ENCODE results near the gene ANKRD12. TPM values are rescaled to one million over a fixed set of nuclear protein-coding genes. Genes with fewer than 3 reads are reported as not detected.
A peak's percentile ranks its signal among the peaks of the same experiment; 100 is the strongest.

The ANKRD12 gene
- total and polyA plus RNA-seq, 9 donors, result 12.7 to 68.8 (median 16.9) TPM

DNA sequence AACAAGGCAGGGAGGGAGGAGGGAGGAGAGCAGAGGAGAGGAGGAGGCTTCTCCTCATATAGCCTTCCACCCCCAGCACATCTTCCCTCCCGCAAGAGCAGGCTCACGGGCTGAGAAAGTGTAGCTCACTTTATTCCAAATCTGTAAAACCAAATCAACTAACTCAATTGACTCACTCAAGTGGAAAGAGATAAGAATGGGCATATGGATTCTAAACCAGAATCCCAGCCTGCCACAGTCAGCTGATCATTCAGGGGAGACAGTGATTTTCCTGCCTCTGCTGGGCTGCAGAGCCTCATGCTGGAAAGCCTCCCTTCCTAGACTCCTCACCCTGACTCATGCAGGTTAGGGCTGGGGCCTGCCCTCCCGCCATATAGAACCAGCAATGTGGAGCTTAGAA, 193.8 kb downstream of the ANKRD12 start:
- WGBS (ENCODE audit: insufficient coverage), result no CpG with 5 or more reads among the region's 3 CpGs
- Histone ChIP-seq H3K27me3 (ENCODE audit: control insufficient read depth, insufficient read depth, low read length) (peaks cover 2% of the 10 kb centered on the region), H3K36me3 (ENCODE audit: control insufficient read depth, insufficient read depth, low read length) (no peaks in the 10 kb centered on the region), H3K9me3 (replicated peaks; ENCODE audit: control insufficient read depth, low read depth, low read length) (peaks cover 3% of the 10 kb centered on the region), H3K27ac (ENCODE audit: low read length) (no peak overlapping the region), H3K4me3 (ENCODE audit: low read length) (no peak overlapping the region), H3K4me1 (ENCODE audit: control insufficient read depth, insufficient read depth, low read length) (peaks cover 4% of the 10 kb centered on the region)
- no peak for DNase-seq

DNA sequence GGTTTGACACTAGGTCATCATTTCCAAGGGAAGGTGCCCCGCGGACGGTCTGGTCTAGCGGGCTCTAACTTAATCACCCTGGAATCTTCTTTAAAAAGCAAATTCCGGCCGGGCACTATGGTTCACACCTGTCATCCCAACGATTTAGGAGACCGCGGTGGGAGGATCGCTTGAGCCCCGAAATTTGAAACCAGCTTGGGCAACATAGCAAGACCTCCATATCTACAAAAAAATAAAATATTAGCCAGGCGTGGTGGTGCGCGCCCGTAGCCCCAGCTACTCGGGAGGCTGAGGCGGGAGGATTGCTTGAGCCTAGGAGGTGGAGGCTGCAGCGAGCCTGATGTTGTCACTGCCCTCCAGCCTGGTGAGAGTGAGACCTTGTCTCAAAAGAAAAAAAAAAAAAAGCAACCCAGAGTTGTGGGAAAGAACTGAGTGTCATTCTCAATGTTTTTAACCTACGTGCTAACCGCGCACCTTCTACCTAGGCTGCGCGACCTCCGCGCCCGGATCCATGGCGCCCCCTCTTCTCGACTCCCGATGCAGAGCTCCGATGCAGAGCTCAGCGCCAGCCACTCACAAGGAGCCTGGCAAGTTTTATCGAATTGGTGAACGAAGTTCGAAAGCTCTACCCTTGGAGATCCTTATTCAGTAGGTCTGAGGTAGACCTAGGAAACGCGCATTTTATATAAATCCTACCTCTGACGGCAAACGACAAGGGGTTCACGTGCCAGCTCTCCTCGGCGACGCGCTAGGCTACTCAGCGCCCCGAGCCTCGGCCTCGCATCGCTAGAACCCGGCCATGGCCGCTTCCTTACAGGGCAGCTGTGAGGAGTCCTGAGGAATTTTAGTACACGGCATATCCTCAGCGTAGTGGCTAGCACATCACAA, 197.1 kb downstream of the ANKRD12 start:
- DNase-seq, result peak; percentile 14
- H3K36me3 ChIP-seq (ENCODE audit: control insufficient read depth, insufficient read depth, low read length), result peaks cover 7% of the 10 kb centered on the region
- WGBS (ENCODE audit: insufficient coverage), result 21% methylated on average over 37 of the region's 52 CpGs

DNA sequence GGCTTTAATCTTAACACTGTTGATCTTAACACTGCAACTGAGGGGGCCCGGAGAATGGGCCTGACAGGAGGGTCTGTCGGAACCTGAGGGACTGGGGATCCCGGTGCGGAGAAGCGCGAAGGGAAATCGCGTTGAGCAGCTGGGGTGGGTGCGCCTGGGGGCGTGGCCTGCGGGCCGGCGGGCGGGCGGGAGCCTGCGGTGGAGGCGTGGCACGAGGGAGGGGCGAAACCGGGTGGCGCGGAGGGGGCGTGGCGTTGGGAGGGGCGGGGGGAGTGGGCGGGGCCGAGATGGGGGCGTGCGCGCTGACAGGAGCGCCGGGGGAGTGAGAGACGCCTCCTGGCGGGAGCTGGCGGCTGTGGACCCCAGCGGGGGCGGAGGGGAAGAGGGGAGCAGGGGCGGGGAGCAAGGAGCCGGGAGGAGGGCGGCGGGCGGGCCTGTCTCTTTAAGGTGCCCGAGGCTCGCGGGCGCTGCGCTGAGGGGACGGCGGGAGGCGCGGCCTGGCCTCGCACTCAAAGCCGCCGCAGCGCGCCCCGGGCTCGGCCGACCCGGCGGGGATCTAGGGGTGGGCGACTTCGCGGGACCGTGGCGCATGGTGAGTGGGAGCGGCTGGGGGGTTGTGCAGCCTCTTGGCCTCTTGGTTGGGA, 197.9 kb downstream of the ANKRD12 start, which contains the start of gene TWSG1:
TSS of gene TWSG1 (plus strand) at position 445 of the 644 bp plus-strand sequence. CDS start 2,457 bp downstream, outside the sequence.
- peaks cover 4% of the 10 kb centered on the region for H3K4me1 ChIP-seq (ENCODE audit: control insufficient read depth, insufficient read depth, low read length)
- peak within 1 kb of the TSS; percentile 97 for H3K27ac ChIP-seq (ENCODE audit: low read length)
- peak; percentile 98 for DNase-seq
- no peaks in the 10 kb centered on the region for H3K9me3 ChIP-seq (replicated peaks; ENCODE audit: control insufficient read depth, low read depth, low read length)
- peaks cover 2% of the 10 kb centered on the region for H3K27me3 ChIP-seq (ENCODE audit: control insufficient read depth, insufficient read depth, low read length)
- H3K36me3 ChIP-seq (ENCODE audit: control insufficient read depth, insufficient read depth, low read length), result peaks cover 7% of the 10 kb centered on the region
- H3K4me3 ChIP-seq (ENCODE audit: low read length), result peak within 1 kb of the TSS; percentile 76
- under 1% methylated on average over 38 of the region's 67 CpGs for WGBS (ENCODE audit: insufficient coverage)

More for the DNA sequence above, 197.1 kb downstream of the ANKRD12 start:
- Histone ChIP-seq H3K4me1 (ENCODE audit: control insufficient read depth, insufficient read depth, low read length) (peaks cover 4% of the 10 kb centered on the region), H3K27ac (ENCODE audit: low read length) (peak overlapping the region; percentile 97), H3K27me3 (ENCODE audit: control insufficient read depth, insufficient read depth, low read length) (peaks cover 2% of the 10 kb centered on the region), H3K4me3 (ENCODE audit: low read length) (peak overlapping the region; percentile 76), H3K9me3 (replicated peaks; ENCODE audit: control insufficient read depth, low read depth, low read length) (peaks cover under 1% of the 10 kb centered on the region)

- Histone ChIP-seq H3K27me3 (ENCODE audit: control insufficient read depth, insufficient read depth, low read length) (peaks cover 2% of the 10 kb centered on the region), H3K36me3 (ENCODE audit: control insufficient read depth, insufficient read depth, low read length) (peaks cover 11% of the 10 kb centered on the region), H3K4me1 (ENCODE audit: control insufficient read depth, insufficient read depth, low read length) (peaks cover 4% of the 10 kb centered on the region), H3K9me3 (replicated peaks; ENCODE audit: control insufficient read depth, low read depth, low read length) (no peaks in the 10 kb centered on the region), H3K27ac (ENCODE audit: low read length) (peak overlapping the region; percentile 72), H3K4me3 (ENCODE audit: low read length) (peak overlapping the region; percentile 63)
- DNase-seq, result no peak
- WGBS (ENCODE audit: insufficient coverage), result under 1% methylated on average over 43 of the region's 55 CpGs
Observed at GRCh38 chr18:9334973-9335696, 198.6 kb downstream of the ANKRD12 start.

Other genes starting within 250 kb of the ANKRD12 start
- 155 TPM for gene NDUFV2, start 34.1 kb upstream of the ANKRD12 start, total RNA-seq
- 100 to 1,000 TPM in 2 of 8 donors, 10 to 100 TPM in 6; 68.5 to 131 (median 91.7) TPM for gene NDUFV2, start 34.1 kb upstream of the ANKRD12 start, polyA plus RNA-seq (ENCODE audit: insufficient read depth in 1 of 8, insufficient read length in 8 of 8, low replicate concordance in 1 of 8)
- 35.7 TPM for gene TWSG1, start 198.0 kb downstream of the ANKRD12 start, total RNA-seq
- gene TWSG1, start 198.0 kb downstream of the ANKRD12 start, polyA plus RNA-seq (ENCODE audit: insufficient read depth in 1 of 8, insufficient read length in 8 of 8, low replicate concordance in 1 of 8), result 10 to 100 TPM; 37.4 to 75.0 (median 56.3) TPM

Data from muscle of leg (tissue), 11 donors.